GM23338 (cell line): ENCODE measurements around the gene TIA1. TPM values are rescaled to one million over a fixed set of nuclear protein-coding genes. Genes with fewer than 3 reads are reported as not detected.

Experiments used
- ATAC-seq: fragments of 200-7000 bp; cut with Tn5 transposase; 3 replicates; pipeline ENCODE4 v1.9.1; 2020
- DNase-seq: peaks from one replicate; pipeline ENCODE4 v3.0.0-alpha.2; 2015; ENCODE audit warnings: low spot score
- H2AFZ ChIP-seq: fragments of 200-600 bp; sonication (generic); 2 replicates; pipeline ENCODE4 v1.8.0; 2016; ENCODE audit warnings: antibody characterized with exemption, mild to moderate bottlenecking, moderate library complexity
- H3F3A ChIP-seq: fragments of 200-600 bp; sonication (generic); replicated peaks from 2 replicates; pipeline ENCODE4 v1.8.0; 2017; ENCODE audit warnings: antibody characterized with exemption, mixed run types, low read depth
- H3K27ac ChIP-seq: fragments of 200-600 bp; sonication (generic); 2 replicates; pipeline ENCODE4 v1.6.1; 2016; ENCODE audit warnings: low read depth
- H3K27me3 ChIP-seq: fragments of 200-600 bp; sonication (generic); 2 replicates; pipeline ENCODE4 v1.8.0; 2016; ENCODE audit warnings: mild to moderate bottlenecking, mixed run types, moderate library complexity; ENCODE audit not compliant: insufficient read depth
- H3K36me3 ChIP-seq: fragments of 200-600 bp; sonication (generic); 2 replicates; pipeline ENCODE4 v1.8.0; 2016; ENCODE audit warnings: mild to moderate bottlenecking; ENCODE audit not compliant: insufficient read depth
- H3K4me1 ChIP-seq: fragments of 200-600 bp; sonication (generic); 2 replicates; pipeline ENCODE4 v1.8.0; 2016; ENCODE audit warnings: mild to moderate bottlenecking, moderate library complexity; ENCODE audit not compliant: insufficient read depth
- H3K4me2 ChIP-seq: fragments of 200-600 bp; sonication (generic); 2 replicates; pipeline ENCODE4 v1.7.1; 2017; ENCODE audit warnings: mixed run types
- H3K4me3 ChIP-seq: fragments of 200-600 bp; sonication (generic); 2 replicates; pipeline ENCODE4 v1.6.1; 2016; ENCODE audit warnings: mixed run types
- H3K79me2 ChIP-seq: fragments of 200-600 bp; sonication (generic); replicated peaks from 2 replicates; pipeline ENCODE4 v1.8.0; 2017; ENCODE audit warnings: mild to moderate bottlenecking; ENCODE audit not compliant: insufficient read depth
- H3K9me2 ChIP-seq: fragments of 200-600 bp; sonication (generic); 2 replicates; pipeline ENCODE4 v1.8.0; 2017; ENCODE audit not compliant: insufficient read depth
- H4K20me1 ChIP-seq: fragments of 200-600 bp; sonication (generic); replicated peaks from 2 replicates; pipeline ENCODE4 v1.8.0; 2017; ENCODE audit warnings: mild to moderate bottlenecking; ENCODE audit not compliant: insufficient read depth
- H3K27ac Mint-ChIP-seq: 2 replicates; pipeline ENCODE4 v1.8.0; 2020; ENCODE audit warnings: inconsistent platforms, mild to moderate bottlenecking, moderate library complexity, mixed read lengths
- H3K27me3 Mint-ChIP-seq: 3 replicates; pipeline ENCODE4 v1.8.0; 2022; ENCODE audit warnings: low read depth, mild to moderate bottlenecking, moderate library complexity, mixed read lengths, inconsistent platforms; ENCODE audit not compliant: insufficient read depth, poor library complexity
- H3K36me3 Mint-ChIP-seq: 3 replicates; pipeline ENCODE4 v1.8.0; 2021; ENCODE audit warnings: low read depth, mild to moderate bottlenecking, inconsistent platforms, moderate library complexity, mixed read lengths
- H3K4me1 Mint-ChIP-seq: 3 replicates; pipeline ENCODE4 v1.8.0; 2020; ENCODE audit warnings: mild to moderate bottlenecking, inconsistent platforms, mixed read lengths
- H3K4me3 Mint-ChIP-seq: 3 replicates; pipeline ENCODE4 v1.8.0; 2021; ENCODE audit warnings: moderate library complexity, mild to moderate bottlenecking, inconsistent platforms, mixed read lengths
- H3K9me3 Mint-ChIP-seq: 3 replicates; pipeline ENCODE4 v1.8.0; 2020; ENCODE audit warnings: moderate library complexity, mild to moderate bottlenecking, inconsistent platforms, mixed read lengths
- CREB1 ChIP-seq: fragments of 250-450 bp; sonication (Bioruptor Pico); IDR thresholded peaks from 2 replicates; pipeline ENCODE4 v1.5.0; 2020; ENCODE audit warnings: low read depth, mild to moderate bottlenecking, moderate library complexity
- EZH2 ChIP-seq: fragments of 200-600 bp; sonication (generic); IDR thresholded peaks from one replicate; pipeline ENCODE4 v1.8.0; 2017; ENCODE audit warnings: antibody characterized with exemption, mild to moderate bottlenecking, low read depth; ENCODE audit not compliant: unreplicated experiment
- EZH2phosphoT487 ChIP-seq: fragments of 200-600 bp; sonication (generic); IDR thresholded peaks from one replicate; pipeline ENCODE4 v1.8.1; 2018; ENCODE audit warnings: antibody characterized with exemption; ENCODE audit not compliant: unreplicated experiment
- JUNB ChIP-seq: IDR thresholded peaks from one replicate; pipeline ENCODE4 v1.6.1; 2016; ENCODE audit warnings: antibody characterized with exemption; ENCODE audit not compliant: unreplicated experiment
- NANOG ChIP-seq: IDR thresholded peaks from 2 replicates; pipeline ENCODE4 v1.6.1; 2016; ENCODE audit warnings: antibody characterized with exemption, borderline replicate concordance
- POLR2AphosphoS5 ChIP-seq: IDR thresholded peaks from 2 replicates; pipeline ENCODE4 v1.6.1; 2016; ENCODE audit warnings: antibody characterized with exemption, low read depth
- STAT1 ChIP-seq: IDR thresholded peaks from one replicate; pipeline ENCODE4 v1.6.1; 2016; ENCODE audit warnings: antibody characterized with exemption; ENCODE audit not compliant: unreplicated experiment
- ZNF114 ChIP-seq: fragments of 250-450 bp; sonication (Bioruptor Pico); IDR thresholded peaks from 2 replicates; pipeline ENCODE4 v1.5.0; 2020; ENCODE audit warnings: mild to moderate bottlenecking, moderate library complexity
- ZNF331 ChIP-seq: fragments of 250-450 bp; sonication (Bioruptor Pico); IDR thresholded peaks from 2 replicates; pipeline ENCODE4 v1.5.0; 2020; ENCODE audit warnings: low read depth, mild to moderate bottlenecking, moderate library complexity
- ZNF462 ChIP-seq: fragments of 250-450 bp; sonication (Bioruptor Pico); IDR thresholded peaks from 2 replicates; pipeline ENCODE4 v1.5.0; 2020; ENCODE audit warnings: mild to moderate bottlenecking, moderate library complexity
- polyA plus RNA-seq: library from polyadenylated mRNA; unstranded; fragments of >200 nt; fragmentation: Nextera tagmentation; extraction: Ambion mirVana; gene quantifications from 2 replicates; pipeline ENCODE4 v1.2.1, GENCODE V29; 2016
- total RNA-seq: library from RNA; depleted of rRNA; stranded (reverse); fragments of >200 nt; shearing (Covaris generic); gene quantifications from 2 replicates; pipeline ENCODE4 v1.2.3, GENCODE V29; 2014
- TF ChIP-seq, protein P1 (sequence below): IDR thresholded peaks from 2 replicates; pipeline ENCODE4 v1.6.1; 2016; ENCODE audit warnings: antibody characterized with exemption
- TF ChIP-seq, protein P2 (sequence below): IDR thresholded peaks from one replicate; pipeline ENCODE4 v1.6.1; 2018; ENCODE audit warnings: antibody characterized with exemption; ENCODE audit not compliant: unreplicated experiment
- TF ChIP-seq, protein P3 (sequence below), 2 experiments: fragments of 200-600 bp in 1 of 2; sonication (generic) in 1 of 2; conservative IDR thresholded peaks; 2 replicates each; pipeline versions ENCODE4 v1.5.1 to v1.6.1; 2016 to 2017; ENCODE audit warnings: antibody characterized with exemption in 2 of 2, low read depth in 2 of 2, mild to moderate bottlenecking in 2 of 2, moderate library complexity in 1 of 2

Gene TIA1
- total and polyA plus RNA-seq, 2 experiments from 2014 or later, result 130 to 179 TPM

DNA sequence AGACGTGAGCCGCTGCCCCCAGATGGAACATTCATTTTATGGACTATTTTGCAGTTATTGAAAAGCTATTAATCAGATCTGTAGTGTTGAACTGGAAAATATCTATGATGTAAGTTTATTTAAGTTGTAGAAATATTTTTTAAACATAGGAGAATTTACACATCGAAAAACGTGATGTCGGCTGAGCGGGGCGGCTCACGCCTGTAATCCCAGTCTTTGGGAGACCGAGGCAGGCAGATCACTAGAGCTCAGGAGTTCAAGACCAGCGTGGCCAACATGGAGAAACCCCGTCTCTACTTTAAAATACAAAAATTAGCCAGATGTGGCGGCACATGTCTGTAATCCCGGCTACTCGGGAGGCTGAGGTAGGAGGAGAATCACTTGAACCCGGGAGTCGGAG is 2.0 kb upstream of the TIA1 start:
- Histone ChIP-seq H3K4me1 (no peaks in the 10 kb centered on the region; the same call in 1 of the 2 replicates), H3K27ac (no peak overlapping the region), H3K27me3 (no peaks in the 10 kb centered on the region), H3K36me3 (no peaks in the 10 kb centered on the region), H4K20me1 (no peaks in the 10 kb centered on the region; the same call in 1 of the 2 replicates), H2AFZ (no peak overlapping the region), H3F3A (0 out of 2 replicates have a peak, but pooled peaks cover 2% of the 10 kb centered on the region), H3K79me2 (peaks cover 29% of the 10 kb centered on the region), H3K9me2 (no peaks in the 10 kb centered on the region), H3K4me3 (no peak overlapping the region), H3K4me2 (no peak overlapping the region)
- no peak for TF ChIP-seq EZH2
- TF ChIP-seq JUNB, result no peak
- TF ChIP-seq, protein P1, sequence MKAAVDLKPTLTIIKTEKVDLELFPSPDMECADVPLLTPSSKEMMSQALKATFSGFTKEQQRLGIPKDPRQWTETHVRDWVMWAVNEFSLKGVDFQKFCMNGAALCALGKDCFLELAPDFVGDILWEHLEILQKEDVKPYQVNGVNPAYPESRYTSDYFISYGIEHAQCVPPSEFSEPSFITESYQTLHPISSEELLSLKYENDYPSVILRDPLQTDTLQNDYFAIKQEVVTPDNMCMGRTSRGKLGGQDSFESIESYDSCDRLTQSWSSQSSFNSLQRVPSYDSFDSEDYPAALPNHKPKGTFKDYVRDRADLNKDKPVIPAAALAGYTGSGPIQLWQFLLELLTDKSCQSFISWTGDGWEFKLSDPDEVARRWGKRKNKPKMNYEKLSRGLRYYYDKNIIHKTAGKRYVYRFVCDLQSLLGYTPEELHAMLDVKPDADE, result no peak
- TF ChIP-seq, protein P2, sequence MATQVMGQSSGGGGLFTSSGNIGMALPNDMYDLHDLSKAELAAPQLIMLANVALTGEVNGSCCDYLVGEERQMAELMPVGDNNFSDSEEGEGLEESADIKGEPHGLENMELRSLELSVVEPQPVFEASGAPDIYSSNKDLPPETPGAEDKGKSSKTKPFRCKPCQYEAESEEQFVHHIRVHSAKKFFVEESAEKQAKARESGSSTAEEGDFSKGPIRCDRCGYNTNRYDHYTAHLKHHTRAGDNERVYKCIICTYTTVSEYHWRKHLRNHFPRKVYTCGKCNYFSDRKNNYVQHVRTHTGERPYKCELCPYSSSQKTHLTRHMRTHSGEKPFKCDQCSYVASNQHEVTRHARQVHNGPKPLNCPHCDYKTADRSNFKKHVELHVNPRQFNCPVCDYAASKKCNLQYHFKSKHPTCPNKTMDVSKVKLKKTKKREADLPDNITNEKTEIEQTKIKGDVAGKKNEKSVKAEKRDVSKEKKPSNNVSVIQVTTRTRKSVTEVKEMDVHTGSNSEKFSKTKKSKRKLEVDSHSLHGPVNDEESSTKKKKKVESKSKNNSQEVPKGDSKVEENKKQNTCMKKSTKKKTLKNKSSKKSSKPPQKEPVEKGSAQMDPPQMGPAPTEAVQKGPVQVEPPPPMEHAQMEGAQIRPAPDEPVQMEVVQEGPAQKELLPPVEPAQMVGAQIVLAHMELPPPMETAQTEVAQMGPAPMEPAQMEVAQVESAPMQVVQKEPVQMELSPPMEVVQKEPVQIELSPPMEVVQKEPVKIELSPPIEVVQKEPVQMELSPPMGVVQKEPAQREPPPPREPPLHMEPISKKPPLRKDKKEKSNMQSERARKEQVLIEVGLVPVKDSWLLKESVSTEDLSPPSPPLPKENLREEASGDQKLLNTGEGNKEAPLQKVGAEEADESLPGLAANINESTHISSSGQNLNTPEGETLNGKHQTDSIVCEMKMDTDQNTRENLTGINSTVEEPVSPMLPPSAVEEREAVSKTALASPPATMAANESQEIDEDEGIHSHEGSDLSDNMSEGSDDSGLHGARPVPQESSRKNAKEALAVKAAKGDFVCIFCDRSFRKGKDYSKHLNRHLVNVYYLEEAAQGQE, result no peak
- no peak for TF ChIP-seq STAT1
- TF ChIP-seq POLR2AphosphoS5, result no peak
- TF ChIP-seq ZNF331 (CRISPR knock-in tag), result no peak
- no peak for TF ChIP-seq ZNF114
- TF ChIP-seq EZH2phosphoT487, result no peak
- TF ChIP-seq ZNF462 (CRISPR knock-in tag), result no peak
- TF ChIP-seq NANOG, result no peak
- TF ChIP-seq CREB1 (CRISPR knock-in tag), result no peak
- TF ChIP-seq, protein P3, sequence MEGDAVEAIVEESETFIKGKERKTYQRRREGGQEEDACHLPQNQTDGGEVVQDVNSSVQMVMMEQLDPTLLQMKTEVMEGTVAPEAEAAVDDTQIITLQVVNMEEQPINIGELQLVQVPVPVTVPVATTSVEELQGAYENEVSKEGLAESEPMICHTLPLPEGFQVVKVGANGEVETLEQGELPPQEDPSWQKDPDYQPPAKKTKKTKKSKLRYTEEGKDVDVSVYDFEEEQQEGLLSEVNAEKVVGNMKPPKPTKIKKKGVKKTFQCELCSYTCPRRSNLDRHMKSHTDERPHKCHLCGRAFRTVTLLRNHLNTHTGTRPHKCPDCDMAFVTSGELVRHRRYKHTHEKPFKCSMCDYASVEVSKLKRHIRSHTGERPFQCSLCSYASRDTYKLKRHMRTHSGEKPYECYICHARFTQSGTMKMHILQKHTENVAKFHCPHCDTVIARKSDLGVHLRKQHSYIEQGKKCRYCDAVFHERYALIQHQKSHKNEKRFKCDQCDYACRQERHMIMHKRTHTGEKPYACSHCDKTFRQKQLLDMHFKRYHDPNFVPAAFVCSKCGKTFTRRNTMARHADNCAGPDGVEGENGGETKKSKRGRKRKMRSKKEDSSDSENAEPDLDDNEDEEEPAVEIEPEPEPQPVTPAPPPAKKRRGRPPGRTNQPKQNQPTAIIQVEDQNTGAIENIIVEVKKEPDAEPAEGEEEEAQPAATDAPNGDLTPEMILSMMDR (conservative IDR thresholded peaks at IDR 0.05; ENCODE audit: low read depth in 2 of 2), result no peak
- no peak overlapping the region for H3K27ac Mint-ChIP-seq
- no peak for DNase-seq
- ATAC-seq, result no peak
- peaks cover 9% of the 10 kb centered on the region for H3K9me3 Mint-ChIP-seq
- peaks cover 17% of the 10 kb centered on the region for H3K27me3 Mint-ChIP-seq
- H3K4me3 Mint-ChIP-seq, result no peak overlapping the region
- peaks cover 18% of the 10 kb centered on the region for H3K36me3 Mint-ChIP-seq
- H3K4me1 Mint-ChIP-seq, result peaks cover 6% of the 10 kb centered on the region
